Placental epithelial cell (primary cell): ENCODE measurements around the gene SYNPO2. TPM values are rescaled to one million over a fixed set of nuclear protein-coding genes. Genes with fewer than 3 reads are reported as not detected.

Experiments
- total RNA-seq: library from RNA; depleted of rRNA; stranded (reverse); fragments of >200 nt; gene quantifications from 2 replicates; pipeline ENCODE4 v1.2.3, GENCODE V29; 2012

Gene SYNPO2
- 0.22 and 0.79 TPM in 2 replicates for total RNA-seq

GRCh38 chr4:118888666-118889311 lies at the start of gene SYNPO2:
TSS of gene SYNPO2 (plus strand) at chr4:118888854. CDS start at chr4:118889037, 183 bp downstream.

Other genes starting within 250 kb of the SYNPO2 start
- 13.0 and 27.9 TPM in 2 replicates for gene METTL14, start 203.5 kb upstream of the SYNPO2 start, total RNA-seq
- 99.7 and 147 TPM in 2 replicates for gene SEC24D, start 52.7 kb upstream of the SYNPO2 start, total RNA-seq
- gene MYOZ2, start 247.0 kb downstream of the SYNPO2 start, total RNA-seq: not detected in 2 replicates